DOHH2 (cell line): Measurements from ENCODE around the gene PTPRN2.

Experiments
- H3F3A ChIP-seq: fragments of 200-600 bp; sonication (generic), shearing (Covaris generic); 2 replicates; pipeline ENCODE4 v1.6.0; 2016; ENCODE audit warnings: antibody characterized with exemption, mild to moderate bottlenecking; ENCODE audit not compliant: control insufficient read depth, insufficient read depth
- H3K27ac ChIP-seq: fragments of 200-600 bp; sonication (generic); 2 replicates; pipeline ENCODE4 v1.5.1; 2014; ENCODE audit warnings: low read depth, mild to moderate bottlenecking, low read length, moderate library complexity
- H3K27me3 ChIP-seq: fragments of 200-600 bp; sonication (generic); 2 replicates; pipeline ENCODE4 v1.6.1; 2014; ENCODE audit warnings: mild to moderate bottlenecking, low read length, mixed read lengths; ENCODE audit not compliant: control insufficient read depth
- H3K36me3 ChIP-seq: fragments of 200-600 bp; sonication (generic); 2 replicates; pipeline ENCODE4 v1.6.1; 2014; ENCODE audit warnings: mild to moderate bottlenecking, low read length, moderate library complexity, mixed read lengths; ENCODE audit not compliant: control insufficient read depth
- H3K4me1 ChIP-seq: fragments of 200-600 bp; sonication (generic); 2 replicates; pipeline ENCODE4 v1.6.1; 2014; ENCODE audit warnings: mild to moderate bottlenecking, low read length, mixed read lengths; ENCODE audit not compliant: control insufficient read depth
- H3K4me2 ChIP-seq: fragments of 200-600 bp; sonication (generic); 2 replicates; pipeline ENCODE4 v1.6.0; 2014; ENCODE audit warnings: mild to moderate bottlenecking, low read length, moderate library complexity
- H3K4me3 ChIP-seq: fragments of 200-600 bp; sonication (generic); 2 replicates; pipeline ENCODE4 v1.5.1; 2014; ENCODE audit warnings: mild to moderate bottlenecking, low read length, mixed read lengths
- H3K79me2 ChIP-seq: fragments of 200-600 bp; sonication (generic); 2 replicates; pipeline ENCODE4 v1.6.1; 2014; ENCODE audit warnings: mild to moderate bottlenecking, low read length, mixed read lengths; ENCODE audit not compliant: control insufficient read depth
- H3K9me2 ChIP-seq: fragments of 200-600 bp; sonication (generic); replicated peaks from 2 replicates; pipeline ENCODE4 v1.6.1; 2014; ENCODE audit warnings: mild to moderate bottlenecking, low read length, mixed read lengths; ENCODE audit not compliant: control insufficient read depth
- H3K9me3 ChIP-seq: fragments of 200-600 bp; sonication (generic); 2 replicates; pipeline ENCODE4 v1.6.1; 2014; ENCODE audit warnings: antibody characterized with exemption, low read length, mixed read lengths; ENCODE audit not compliant: control insufficient read depth, insufficient read depth
- H4K20me1 ChIP-seq: fragments of 200-600 bp; sonication (generic); 2 replicates; pipeline ENCODE4 v1.6.0; 2014; ENCODE audit warnings: low read depth, mild to moderate bottlenecking, antibody characterized with exemption, low read length, moderate library complexity; ENCODE audit not compliant: control insufficient read depth, insufficient read depth
- EZH2phosphoT487 ChIP-seq: fragments of 200-600 bp; sonication (generic); IDR thresholded peaks from 2 replicates; pipeline ENCODE4 v1.6.1; 2017; ENCODE audit warnings: borderline replicate concordance, mild to moderate bottlenecking, antibody characterized with exemption, low read length, moderate library complexity, mixed read lengths
- TF ChIP-seq, protein P1 (sequence below): fragments of 200-600 bp; sonication (generic); IDR thresholded peaks from one replicate; pipeline ENCODE4 v1.5.1; 2014; ENCODE audit warnings: antibody characterized with exemption, mild to moderate bottlenecking, low read depth, low read length; ENCODE audit not compliant: poor library complexity, severe bottlenecking

PTPRN2 gene

DNA sequence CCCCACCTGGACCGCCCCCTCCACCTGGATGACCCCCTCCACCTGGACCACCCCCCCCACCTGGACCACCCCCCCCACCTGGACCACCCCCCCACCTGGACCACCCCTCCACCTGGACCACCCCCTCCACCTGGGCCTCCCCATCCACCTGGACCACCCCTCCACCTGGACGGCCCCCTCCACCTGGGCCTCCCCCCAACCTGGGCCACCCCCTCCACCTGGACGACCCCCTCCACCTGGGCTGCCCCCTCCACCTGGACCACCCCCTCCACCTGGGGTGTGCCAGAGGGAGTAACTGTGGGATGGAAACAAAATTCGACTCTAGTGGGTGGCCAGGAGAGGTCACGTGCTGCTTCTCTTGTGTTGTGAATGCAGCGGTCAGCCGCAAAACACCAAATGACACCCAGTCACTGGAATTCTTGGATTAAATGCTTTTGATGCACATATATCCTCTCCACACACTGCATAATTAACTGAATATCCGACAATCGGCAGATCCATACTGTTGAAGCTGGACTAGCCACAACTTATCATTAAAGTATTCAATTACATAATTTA is 316.7 kb downstream of the PTPRN2 start:
- no peaks in the 10 kb centered on the region for H3F3A ChIP-seq
- H4K20me1 ChIP-seq, result no peaks in the 10 kb centered on the region
- H3K79me2 ChIP-seq, result no peaks in the 10 kb centered on the region
- H3K4me3 ChIP-seq, result no peak overlapping the region
- TF ChIP-seq, protein P1, sequence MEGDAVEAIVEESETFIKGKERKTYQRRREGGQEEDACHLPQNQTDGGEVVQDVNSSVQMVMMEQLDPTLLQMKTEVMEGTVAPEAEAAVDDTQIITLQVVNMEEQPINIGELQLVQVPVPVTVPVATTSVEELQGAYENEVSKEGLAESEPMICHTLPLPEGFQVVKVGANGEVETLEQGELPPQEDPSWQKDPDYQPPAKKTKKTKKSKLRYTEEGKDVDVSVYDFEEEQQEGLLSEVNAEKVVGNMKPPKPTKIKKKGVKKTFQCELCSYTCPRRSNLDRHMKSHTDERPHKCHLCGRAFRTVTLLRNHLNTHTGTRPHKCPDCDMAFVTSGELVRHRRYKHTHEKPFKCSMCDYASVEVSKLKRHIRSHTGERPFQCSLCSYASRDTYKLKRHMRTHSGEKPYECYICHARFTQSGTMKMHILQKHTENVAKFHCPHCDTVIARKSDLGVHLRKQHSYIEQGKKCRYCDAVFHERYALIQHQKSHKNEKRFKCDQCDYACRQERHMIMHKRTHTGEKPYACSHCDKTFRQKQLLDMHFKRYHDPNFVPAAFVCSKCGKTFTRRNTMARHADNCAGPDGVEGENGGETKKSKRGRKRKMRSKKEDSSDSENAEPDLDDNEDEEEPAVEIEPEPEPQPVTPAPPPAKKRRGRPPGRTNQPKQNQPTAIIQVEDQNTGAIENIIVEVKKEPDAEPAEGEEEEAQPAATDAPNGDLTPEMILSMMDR, result no peak
- TF ChIP-seq EZH2phosphoT487, result no peak
- no peaks in the 10 kb centered on the region for H3K36me3 ChIP-seq
- no peaks in the 10 kb centered on the region for H3K9me2 ChIP-seq
- peaks cover 57% of the 10 kb centered on the region; the same call in 1 of the 2 replicates for H3K9me3 ChIP-seq
- no peaks in the 10 kb centered on the region for H3K4me1 ChIP-seq
- H3K27ac ChIP-seq, result no peak overlapping the region
- H3K27me3 ChIP-seq, result no peaks in the 10 kb centered on the region
- no peak overlapping the region for H3K4me2 ChIP-seq

DNA sequence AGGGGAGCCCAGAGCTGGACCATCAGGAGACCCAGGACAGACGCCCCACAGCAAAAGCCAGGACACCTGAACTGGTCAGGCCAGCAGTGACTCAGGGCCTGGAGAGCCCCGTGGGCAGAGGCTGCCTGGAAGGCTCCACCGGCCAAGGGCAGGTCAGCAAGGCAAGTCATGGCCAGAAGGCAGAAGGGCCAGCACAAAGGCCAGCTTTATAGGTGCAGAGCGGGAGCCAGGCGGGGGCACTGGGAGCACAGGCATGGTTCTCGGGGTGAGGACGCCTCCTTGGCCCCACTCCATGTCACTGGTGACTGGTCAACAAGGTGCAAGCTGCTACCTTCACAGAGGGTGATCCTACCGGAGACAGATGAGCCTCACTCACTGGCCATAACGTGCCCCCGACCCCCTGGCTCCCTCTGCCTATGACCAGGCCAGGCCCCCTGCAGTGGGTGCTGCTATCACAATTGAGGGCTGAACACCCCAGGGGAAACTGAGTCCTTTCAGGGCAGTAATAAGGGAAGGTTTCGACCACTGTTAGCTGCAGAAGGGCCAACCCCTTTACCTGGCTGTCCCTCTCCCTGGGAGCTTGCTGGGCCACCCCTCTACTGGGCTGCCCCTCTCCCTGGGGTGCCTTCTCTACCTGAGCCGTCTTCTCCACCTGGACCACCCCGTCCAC is 317.4 kb downstream of the PTPRN2 start:
- no peaks in the 10 kb centered on the region for H3K36me3 ChIP-seq

DNA sequence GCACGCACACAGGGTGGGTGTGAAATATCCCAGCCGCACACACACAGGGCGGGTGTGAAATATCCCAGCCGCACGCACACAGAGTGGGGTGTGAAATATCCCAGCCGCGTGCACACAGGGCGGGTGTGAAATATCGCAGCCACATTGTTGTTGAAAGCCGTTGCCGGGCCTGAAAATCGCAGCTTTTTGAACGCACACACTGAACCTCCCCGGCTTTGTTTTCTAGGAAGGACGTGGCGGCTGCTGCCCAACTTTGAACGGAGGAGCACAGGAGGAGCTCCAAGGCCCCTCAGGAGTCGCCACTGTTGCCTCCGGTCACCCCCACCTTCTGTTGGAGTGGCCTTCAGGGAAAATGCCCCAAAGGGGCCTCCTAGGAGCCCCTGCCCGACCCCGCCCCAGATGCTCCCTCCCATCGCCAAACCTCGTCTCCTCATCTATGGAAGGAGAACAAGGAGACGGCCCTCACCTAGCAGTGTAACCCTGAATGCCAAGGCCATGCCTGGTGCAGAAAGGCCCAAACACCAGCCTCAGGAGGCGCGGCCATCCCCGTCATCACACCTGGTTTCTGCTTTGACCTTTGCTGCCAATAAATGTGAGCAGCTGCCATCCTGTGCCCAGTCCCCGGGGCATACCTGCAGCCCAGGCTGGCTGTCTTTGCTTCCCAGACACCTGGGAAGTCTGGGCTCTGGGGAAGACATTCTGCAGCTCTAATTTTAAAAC is 318.6 kb downstream of the PTPRN2 start:
- H3K4me2 ChIP-seq, result no peak overlapping the region
- H3K9me3 ChIP-seq, result peaks cover 64% of the 10 kb centered on the region; the same call in 1 of the 2 replicates
- H3K4me3 ChIP-seq, result no peak overlapping the region
- H4K20me1 ChIP-seq, result no peaks in the 10 kb centered on the region
- TF ChIP-seq EZH2phosphoT487, result no peak
- TF ChIP-seq, protein P1, result no peak
- H3F3A ChIP-seq, result no peaks in the 10 kb centered on the region
- H3K4me1 ChIP-seq, result no peaks in the 10 kb centered on the region
- no peaks in the 10 kb centered on the region for H3K9me2 ChIP-seq
- H3K36me3 ChIP-seq, result no peaks in the 10 kb centered on the region
- H3K27ac ChIP-seq, result no peak overlapping the region
- no peaks in the 10 kb centered on the region for H3K79me2 ChIP-seq
- no peaks in the 10 kb centered on the region for H3K27me3 ChIP-seq

More for the DNA sequence above, 317.4 kb downstream of the PTPRN2 start:
- Histone ChIP-seq H4K20me1 (no peaks in the 10 kb centered on the region), H3K27me3 (no peaks in the 10 kb centered on the region), H3K4me2 (no peak overlapping the region), H3K79me2 (no peaks in the 10 kb centered on the region), H3K4me3 (no peak overlapping the region), H3K4me1 (no peaks in the 10 kb centered on the region), H3K27ac (no peak overlapping the region), H3K9me2 (no peaks in the 10 kb centered on the region), H3K9me3 (peaks cover 57% of the 10 kb centered on the region; the same call in 1 of the 2 replicates), H3F3A (no peaks in the 10 kb centered on the region)
- no peak for TF ChIP-seq EZH2phosphoT487
- TF ChIP-seq, protein P1, result no peak
